ENCODE results near the gene CCNY.

CCNY gene

DNA sequence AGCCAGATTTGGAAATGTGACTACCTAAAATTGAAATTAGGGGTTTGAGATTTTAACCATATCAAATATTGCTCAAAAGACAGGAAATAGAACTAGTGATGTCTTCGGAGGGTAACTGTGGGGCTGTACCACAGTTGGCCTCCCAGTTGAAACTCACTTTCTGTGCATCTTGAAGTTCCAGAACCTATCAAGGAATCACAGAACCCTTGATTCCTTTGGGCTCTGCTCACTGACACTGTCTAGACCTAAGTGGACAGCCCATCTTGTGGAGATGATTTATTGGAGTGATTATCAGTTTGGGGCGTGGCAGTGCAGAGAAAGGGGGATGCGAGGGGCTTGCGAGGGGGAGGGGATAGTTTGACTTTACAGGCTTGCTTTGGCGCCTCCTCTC is 134.6 kb downstream of the CCNY start:
- Histone ChIP-seq H3K4me1 (ENCODE audit: control insufficient read depth in 1 of 2, insufficient read depth in 1 of 2, low read depth in 1 of 2, low read length in 1 of 2) (no peaks in the 10 kb centered on the region), H3K27ac (no peak overlapping the region), H3K36me3 (no peaks in the 10 kb centered on the region), H3K27me3 (no peaks in the 10 kb centered on the region), H3K9me3 (no peaks in the 10 kb centered on the region), H3K4me3 (ENCODE audit: low read depth in 1 of 2, low read length in 1 of 2) (no peak overlapping the region)
- TF ChIP-seq, protein P1, sequence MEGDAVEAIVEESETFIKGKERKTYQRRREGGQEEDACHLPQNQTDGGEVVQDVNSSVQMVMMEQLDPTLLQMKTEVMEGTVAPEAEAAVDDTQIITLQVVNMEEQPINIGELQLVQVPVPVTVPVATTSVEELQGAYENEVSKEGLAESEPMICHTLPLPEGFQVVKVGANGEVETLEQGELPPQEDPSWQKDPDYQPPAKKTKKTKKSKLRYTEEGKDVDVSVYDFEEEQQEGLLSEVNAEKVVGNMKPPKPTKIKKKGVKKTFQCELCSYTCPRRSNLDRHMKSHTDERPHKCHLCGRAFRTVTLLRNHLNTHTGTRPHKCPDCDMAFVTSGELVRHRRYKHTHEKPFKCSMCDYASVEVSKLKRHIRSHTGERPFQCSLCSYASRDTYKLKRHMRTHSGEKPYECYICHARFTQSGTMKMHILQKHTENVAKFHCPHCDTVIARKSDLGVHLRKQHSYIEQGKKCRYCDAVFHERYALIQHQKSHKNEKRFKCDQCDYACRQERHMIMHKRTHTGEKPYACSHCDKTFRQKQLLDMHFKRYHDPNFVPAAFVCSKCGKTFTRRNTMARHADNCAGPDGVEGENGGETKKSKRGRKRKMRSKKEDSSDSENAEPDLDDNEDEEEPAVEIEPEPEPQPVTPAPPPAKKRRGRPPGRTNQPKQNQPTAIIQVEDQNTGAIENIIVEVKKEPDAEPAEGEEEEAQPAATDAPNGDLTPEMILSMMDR (IDR thresholded peaks at IDR 0.05), result no peak

DNA sequence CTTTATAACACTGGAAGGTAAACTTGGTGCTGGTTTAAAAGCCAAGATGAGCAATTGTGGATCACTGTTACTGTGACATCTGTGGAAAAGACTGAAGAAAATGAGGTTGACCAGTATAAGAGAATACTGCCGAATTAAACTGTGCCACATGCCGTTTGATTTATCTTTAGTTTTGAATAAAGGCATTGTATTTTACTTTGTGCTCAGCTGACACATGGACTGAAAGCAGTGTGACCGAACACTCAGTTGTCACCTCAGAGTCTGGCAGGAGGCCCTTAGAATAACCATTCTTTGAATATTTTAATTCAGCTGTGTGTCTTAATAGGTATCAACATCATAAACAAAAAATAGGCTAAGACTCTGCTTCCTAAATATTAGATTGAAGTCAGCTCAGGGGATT is 135.1 kb downstream of the CCNY start:
- Histone ChIP-seq H3K4me3 (ENCODE audit: low read depth in 1 of 2, low read length in 1 of 2) (no peak overlapping the region), H3K36me3 (no peaks in the 10 kb centered on the region), H3K9me3 (no peaks in the 10 kb centered on the region), H3K27ac (no peak overlapping the region), H3K4me1 (ENCODE audit: control insufficient read depth in 1 of 2, insufficient read depth in 1 of 2, low read depth in 1 of 2, low read length in 1 of 2) (no peaks in the 10 kb centered on the region), H3K27me3 (no peaks in the 10 kb centered on the region)
- TF ChIP-seq, protein P1 (IDR thresholded peaks at IDR 0.05), result no peak

DNA sequence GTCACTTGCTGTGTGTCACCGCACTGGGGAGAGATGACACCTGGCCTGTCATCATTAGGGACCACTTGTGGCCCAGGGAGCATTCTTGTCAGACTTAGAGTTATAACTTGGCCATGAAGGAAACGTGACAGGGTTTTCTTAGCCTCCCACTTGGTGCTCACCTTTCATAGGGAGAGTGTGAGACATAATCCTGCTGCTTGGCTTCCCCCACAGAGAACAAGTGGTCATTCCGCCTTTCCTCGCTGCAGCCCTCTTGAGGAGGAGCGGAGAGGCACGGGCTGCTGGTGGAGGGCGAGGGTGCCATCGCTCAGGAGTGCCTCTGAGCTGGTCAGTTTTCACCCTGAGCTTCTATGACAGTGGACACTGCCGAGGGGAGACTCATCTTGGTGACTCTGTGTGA is 143.8 kb downstream of the CCNY start:
- Histone ChIP-seq H3K9me3 (no peaks in the 10 kb centered on the region), H3K27me3 (no peaks in the 10 kb centered on the region), H3K4me1 (ENCODE audit: control insufficient read depth in 1 of 2, insufficient read depth in 1 of 2, low read depth in 1 of 2, low read length in 1 of 2) (peaks cover 2 to 4% of the 10 kb centered on the region in 2 experiments), H3K36me3 (no peaks in the 10 kb centered on the region), H3K4me3 (ENCODE audit: low read depth in 1 of 2, low read length in 1 of 2) (no peak overlapping the region), H3K27ac (peak overlapping the region; percentile 20)
- TF ChIP-seq, protein P1 (IDR thresholded peaks at IDR 0.05), result no peak

DNA sequence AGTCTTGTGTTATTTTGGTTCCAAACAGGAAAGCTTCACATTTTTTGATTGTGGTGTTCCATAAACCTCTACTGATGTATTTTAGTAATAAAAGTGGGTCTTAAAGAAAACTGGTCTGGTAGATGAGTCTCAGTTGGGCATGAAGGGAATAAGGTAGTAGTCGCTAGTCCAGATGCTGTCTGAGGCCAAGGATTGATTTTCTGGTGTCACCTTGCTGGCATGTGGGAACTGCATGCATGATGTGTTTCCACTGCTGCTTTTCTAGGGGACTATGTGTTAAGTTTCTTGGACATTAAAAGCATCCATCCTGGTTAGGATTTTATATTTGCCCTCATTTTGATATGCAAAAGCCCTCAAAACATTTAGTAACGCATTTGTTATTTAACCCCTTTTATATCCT is 145.1 kb downstream of the CCNY start:
- H3K4me3 ChIP-seq (ENCODE audit: low read depth in 1 of 2, low read length in 1 of 2), result no peak overlapping the region
- peaks cover 15 to 17% of the 10 kb centered on the region in 2 experiments for H3K4me1 ChIP-seq (ENCODE audit: control insufficient read depth in 1 of 2, insufficient read depth in 1 of 2, low read depth in 1 of 2, low read length in 1 of 2)
- H3K36me3 ChIP-seq, result no peaks in the 10 kb centered on the region
- no peaks in the 10 kb centered on the region for H3K27me3 ChIP-seq
- TF ChIP-seq, protein P1 (IDR thresholded peaks at IDR 0.05), result no peak
- no peaks in the 10 kb centered on the region for H3K9me3 ChIP-seq
- H3K27ac ChIP-seq, result peak overlapping the region; percentile 18

DNA sequence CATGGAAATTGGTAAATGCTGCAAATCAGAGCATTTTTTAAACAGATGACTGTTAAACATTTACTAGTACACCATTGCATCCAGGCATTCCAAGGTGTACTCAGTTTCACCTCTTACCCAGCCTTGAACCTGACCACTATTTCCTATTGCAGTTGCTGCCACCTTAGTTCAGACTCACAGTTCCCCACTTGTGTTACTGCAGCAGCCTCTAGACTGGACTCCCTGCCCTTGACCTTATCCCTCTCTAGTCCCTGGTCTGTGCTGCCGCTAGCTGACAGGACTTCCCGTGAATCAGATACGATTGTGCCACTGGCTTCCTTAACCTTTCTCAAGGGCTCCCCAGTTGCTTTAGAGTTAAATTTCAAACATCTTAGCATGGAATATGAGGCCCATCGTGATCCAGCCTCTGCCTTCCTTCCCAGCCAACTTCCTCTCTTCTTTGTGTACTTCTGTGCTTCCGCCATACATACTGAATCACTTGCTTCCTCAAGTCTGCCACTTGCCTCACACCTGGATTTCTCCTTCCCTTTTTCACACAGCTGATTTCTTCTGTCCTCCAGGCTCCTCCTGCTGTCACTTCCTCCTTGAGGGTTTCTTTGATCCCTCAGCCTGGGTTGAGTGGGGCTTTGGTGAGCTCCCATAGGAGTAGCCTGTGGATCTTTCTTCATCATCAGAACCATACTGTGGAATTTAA is 150.1 kb downstream of the CCNY start:
- TF ChIP-seq, protein P1 (IDR thresholded peaks at IDR 0.05), result no peak
- no peaks in the 10 kb centered on the region for H3K27me3 ChIP-seq
- H3K9me3 ChIP-seq, result no peaks in the 10 kb centered on the region
- H3K4me3 ChIP-seq (ENCODE audit: low read depth in 1 of 2, low read length in 1 of 2), result peak overlapping the region; percentile 25 to 50
- H3K4me1 ChIP-seq (ENCODE audit: control insufficient read depth in 1 of 2, insufficient read depth in 1 of 2, low read depth in 1 of 2, low read length in 1 of 2), result peaks cover 40 to 43% of the 10 kb centered on the region in 2 experiments
- peak overlapping the region; percentile 89 for H3K27ac ChIP-seq
- no peaks in the 10 kb centered on the region for H3K36me3 ChIP-seq

Data from neutrophil (primary cell).